Measurements from ENCODE around the gene CEP135.
"Not testable (repeated sequence)": the region's sequence is repeated elsewhere in the genome, so short reads cannot be mapped to it uniquely, and the experiment has no call there.

Gene CEP135

GRCh38 chr4:56058555-56058954 is 109.8 kb downstream of the CEP135 start:
- FAIRE-seq (no peak), DNase-seq (ENCODE audit: insufficient read length, low spot score) (no peak)

GRCh38 chr4:56060036-56060435 is 111.3 kb downstream of the CEP135 start:
- no peak for FAIRE-seq
- DNase-seq (ENCODE audit: insufficient read length, low spot score) = no peak
- TF ChIP-seq POLR2A (IDR thresholded peaks at IDR 0.05; ENCODE audit: low read depth, low read length) = no peak

More at GRCh38 chr4:56058555-56058954, 109.8 kb downstream of the CEP135 start:
- no peak for TF ChIP-seq POLR2A (IDR thresholded peaks at IDR 0.05; ENCODE audit: low read depth, low read length)

- DNase-seq (ENCODE audit: insufficient read length, low spot score) (no peak), FAIRE-seq (no peak)
- TF ChIP-seq POLR2A (IDR thresholded peaks at IDR 0.05; ENCODE audit: low read depth, low read length) = no peak
Observed at GRCh38 chr4:56062106-56062505, 113.4 kb downstream of the CEP135 start.

- TF ChIP-seq POLR2A (IDR thresholded peaks at IDR 0.05; ENCODE audit: low read depth, low read length) = no peak
- DNase-seq (ENCODE audit: insufficient read length, low spot score) = no peak
- FAIRE-seq = no peak
Observed at GRCh38 chr4:56062526-56063145, 113.9 kb downstream of the CEP135 start.

GRCh38 chr4:56066493-56066892 is 117.7 kb downstream of the CEP135 start:
- FAIRE-seq (no peak), DNase-seq (ENCODE audit: insufficient read length, low spot score) (no peak)
- no peak for TF ChIP-seq POLR2A (IDR thresholded peaks at IDR 0.05; ENCODE audit: low read depth, low read length)

- TF ChIP-seq POLR2A (IDR thresholded peaks at IDR 0.05; ENCODE audit: low read depth, low read length) = no peak
- FAIRE-seq = no peak
Observed at GRCh38 chr4:56067826-56068225, 119.1 kb downstream of the CEP135 start.

GRCh38 chr4:56072730-56073129 is 124.0 kb downstream of the CEP135 start:
- not testable (repeated sequence) for DNase-seq (ENCODE audit: insufficient read length, low spot score); FAIRE-seq

More at GRCh38 chr4:56067826-56068225, 119.1 kb downstream of the CEP135 start:
- no peak for DNase-seq (ENCODE audit: insufficient read length, low spot score)

GRCh38 chr4:56077676-56078075 is 128.9 kb downstream of the CEP135 start:
- no peak for FAIRE-seq
- no peak for TF ChIP-seq POLR2A (IDR thresholded peaks at IDR 0.05; ENCODE audit: low read depth, low read length)
- DNase-seq (ENCODE audit: insufficient read length, low spot score) = no peak

GRCh38 chr4:56078866-56079265 is 130.1 kb downstream of the CEP135 start:
- no peak for TF ChIP-seq POLR2A (IDR thresholded peaks at IDR 0.05; ENCODE audit: low read depth, low read length)
- FAIRE-seq = no peak
- no peak for DNase-seq (ENCODE audit: insufficient read length, low spot score)

- TF ChIP-seq POLR2A (IDR thresholded peaks at IDR 0.05; ENCODE audit: low read depth, low read length) = no peak
- DNase-seq (ENCODE audit: insufficient read length, low spot score) (no peak), FAIRE-seq (no peak)
Observed at GRCh38 chr4:56080384-56080783, 131.6 kb downstream of the CEP135 start.

- FAIRE-seq (no peak), DNase-seq (ENCODE audit: insufficient read length, low spot score) (no peak)
- no peak for TF ChIP-seq POLR2A (IDR thresholded peaks at IDR 0.05; ENCODE audit: low read depth, low read length)
Observed at GRCh38 chr4:56082829-56083228, 134.1 kb downstream of the CEP135 start.

Measured in H54 (cell line).